ENCODE data around the gene FASTKD1.
"Not testable (repeated sequence)": the region's sequence is repeated elsewhere in the genome, so short reads cannot be mapped to it uniquely, and the experiment has no call there.

Gene FASTKD1

GRCh38 chr2:169569948-169570347 is 3.7 kb downstream of the FASTKD1 start:
- DNase-seq = no peak

GRCh38 chr2:169565686-169566085 is 8.0 kb downstream of the FASTKD1 start:
- no peak for DNase-seq

- DNase-seq = no peak
Observed at GRCh38 chr2:169562519-169562918, 11.1 kb downstream of the FASTKD1 start.

GRCh38 chr2:169562084-169562483 is 11.6 kb downstream of the FASTKD1 start:
- not testable (repeated sequence) for DNase-seq

GRCh38 chr2:169561364-169561763 is 12.3 kb downstream of the FASTKD1 start:
- no peak for DNase-seq

GRCh38 chr2:169546756-169547155 is 26.9 kb downstream of the FASTKD1 start:
- DNase-seq = no peak

- no peak for DNase-seq
Observed at GRCh38 chr2:169542433-169542832, 31.2 kb downstream of the FASTKD1 start.

GRCh38 chr2:169540146-169540545 is 33.5 kb downstream of the FASTKD1 start:
- no peak for DNase-seq

- DNase-seq = not testable (repeated sequence)
Observed at GRCh38 chr2:169539460-169539859, 34.2 kb downstream of the FASTKD1 start.

- no peak for DNase-seq
Observed at GRCh38 chr2:169528271-169528701, 45.4 kb downstream of the FASTKD1 start.

GRCh38 chr2:169526451-169526850 is 47.2 kb downstream of the FASTKD1 start:
- DNase-seq = no peak

- DNase-seq = no peak
Observed at GRCh38 chr2:169525434-169525833, 48.2 kb downstream of the FASTKD1 start.

- DNase-seq = no peak
Observed at GRCh38 chr2:169523681-169524080, 50.0 kb downstream of the FASTKD1 start.

- no peak for DNase-seq
Observed at GRCh38 chr2:169520896-169521295, 52.8 kb downstream of the FASTKD1 start.

- DNase-seq = not testable (repeated sequence)
Observed at GRCh38 chr2:169516488-169516995, 57.1 kb downstream of the FASTKD1 start.

- not testable (repeated sequence) for DNase-seq
Observed at GRCh38 chr2:169514758-169515157, 58.9 kb downstream of the FASTKD1 start.

GRCh38 chr2:169513926-169514325 is 59.7 kb downstream of the FASTKD1 start:
- DNase-seq = no peak

- no peak for DNase-seq
Observed at GRCh38 chr2:169513094-169513493, 60.6 kb downstream of the FASTKD1 start.

- no peak for DNase-seq
Observed at GRCh38 chr2:169512525-169512924, 61.1 kb downstream of the FASTKD1 start.

- DNase-seq = no peak
Observed at GRCh38 chr2:169511818-169512217, 61.8 kb downstream of the FASTKD1 start.

GRCh38 chr2:169510496-169510895 is 63.2 kb downstream of the FASTKD1 start:
- no peak for DNase-seq

GRCh38 chr2:169509955-169510354 is 63.7 kb downstream of the FASTKD1 start:
- no peak for DNase-seq

GRCh38 chr2:169509298-169509885 is 64.3 kb downstream of the FASTKD1 start, which contains the start of gene KLHL41:
TSS of gene KLHL41 (plus strand) at chr2:169509702. CDS start at chr2:169509779, 77 bp downstream.
- no peak for DNase-seq

GRCh38 chr2:169507698-169508097 is 66.0 kb downstream of the FASTKD1 start:
- no peak for DNase-seq

GRCh38 chr2:169504651-169505050 is 69.0 kb downstream of the FASTKD1 start:
- DNase-seq = no peak
